IPS-15b (cell line): Measurements from ENCODE around the gene SH3RF1.
"Not testable (repeated sequence)": the region's sequence is repeated elsewhere in the genome, so short reads cannot be mapped to it uniquely, and the experiment has no call there.

ENCODE experiments used
- H3K27me3 ChIP-seq: one replicate; pipeline ENCODE4 v1.6.1; 2013; ENCODE audit warnings: low read length; ENCODE audit not compliant: control insufficient read depth, insufficient read depth
- H3K36me3 ChIP-seq: one replicate; pipeline ENCODE4 v1.6.1; 2013; ENCODE audit warnings: low read length; ENCODE audit not compliant: control insufficient read depth, insufficient read depth
- H3K4me1 ChIP-seq: one replicate; pipeline ENCODE4 v1.6.1; 2013; ENCODE audit warnings: mild to moderate bottlenecking, low read length; ENCODE audit not compliant: control insufficient read depth, insufficient read depth
- H3K4me3 ChIP-seq: one replicate; pipeline ENCODE4 v1.5.1; 2013; ENCODE audit warnings: low read depth, low read length
- H3K9ac ChIP-seq: one replicate; pipeline ENCODE4 v1.6.1; 2013; ENCODE audit warnings: low read depth, mild to moderate bottlenecking, low read length
- H3K9me3 ChIP-seq: one replicate; pipeline ENCODE4 v1.6.1; 2013; ENCODE audit warnings: mild to moderate bottlenecking, low read length; ENCODE audit not compliant: control insufficient read depth, insufficient read depth

The SH3RF1 gene

GRCh38 chr4:169210504-169211118 lies 60.1 kb downstream of the SH3RF1 start:
- no peak overlapping the region for H3K9ac ChIP-seq
- H3K27me3 ChIP-seq, result no peaks in the 10 kb centered on the region
- no peaks in the 10 kb centered on the region for H3K9me3 ChIP-seq
- peaks cover 12% of the 10 kb centered on the region for H3K4me1 ChIP-seq
- H3K36me3 ChIP-seq, result no peaks in the 10 kb centered on the region
- no peak overlapping the region for H3K4me3 ChIP-seq

GRCh38 chr4:169209388-169209883 lies 61.3 kb downstream of the SH3RF1 start:
- no peaks in the 10 kb centered on the region for H3K27me3 ChIP-seq
- no peak overlapping the region for H3K4me3 ChIP-seq
- no peak overlapping the region for H3K9ac ChIP-seq
- no peaks in the 10 kb centered on the region for H3K9me3 ChIP-seq
- H3K36me3 ChIP-seq, result no peaks in the 10 kb centered on the region
- H3K4me1 ChIP-seq, result peaks cover 14% of the 10 kb centered on the region

- Histone ChIP-seq H3K9ac (no peak overlapping the region), H3K4me1 (peaks cover 14% of the 10 kb centered on the region), H3K9me3 (no peaks in the 10 kb centered on the region), H3K4me3 (no peak overlapping the region), H3K27me3 (no peaks in the 10 kb centered on the region), H3K36me3 (no peaks in the 10 kb centered on the region)
These were observed 62.2 kb downstream of the SH3RF1 start for GRCh38 chr4:169208516-169208915.

- Histone ChIP-seq H3K9me3 (no peaks in the 10 kb centered on the region), H3K4me1 (peaks cover 14% of the 10 kb centered on the region), H3K4me3 (no peak overlapping the region), H3K9ac (no peak overlapping the region), H3K27me3 (no peaks in the 10 kb centered on the region), H3K36me3 (no peaks in the 10 kb centered on the region)
These were observed 62.7 kb downstream of the SH3RF1 start for GRCh38 chr4:169208090-169208455.

- Histone ChIP-seq H3K4me3 (no peak overlapping the region), H3K4me1 (peaks cover 14% of the 10 kb centered on the region), H3K36me3 (no peaks in the 10 kb centered on the region), H3K9me3 (no peaks in the 10 kb centered on the region), H3K9ac (no peak overlapping the region), H3K27me3 (no peaks in the 10 kb centered on the region)
These were observed 63.2 kb downstream of the SH3RF1 start for GRCh38 chr4:169207436-169208089.

GRCh38 chr4:169205744-169206080 lies 65.0 kb downstream of the SH3RF1 start:
- peaks cover 14% of the 10 kb centered on the region for H3K4me1 ChIP-seq
- no peaks in the 10 kb centered on the region for H3K9me3 ChIP-seq
- no peak overlapping the region for H3K4me3 ChIP-seq

GRCh38 chr4:169205075-169205743 lies 65.5 kb downstream of the SH3RF1 start:
- Histone ChIP-seq H3K4me3 (no peak overlapping the region), H3K9ac (no peak overlapping the region)

More at GRCh38 chr4:169205744-169206080, 65.0 kb downstream of the SH3RF1 start:
- no peak overlapping the region for H3K9ac ChIP-seq
- no peaks in the 10 kb centered on the region for H3K27me3 ChIP-seq
- H3K36me3 ChIP-seq, result no peaks in the 10 kb centered on the region

GRCh38 chr4:169203891-169204290 lies 66.9 kb downstream of the SH3RF1 start:
- H3K27me3 ChIP-seq, result no peaks in the 10 kb centered on the region
- no peak overlapping the region for H3K4me3 ChIP-seq
- no peaks in the 10 kb centered on the region for H3K36me3 ChIP-seq
- no peak overlapping the region for H3K9ac ChIP-seq
- H3K4me1 ChIP-seq, result peaks cover 14% of the 10 kb centered on the region
- H3K9me3 ChIP-seq, result no peaks in the 10 kb centered on the region

More at GRCh38 chr4:169205075-169205743, 65.5 kb downstream of the SH3RF1 start:
- no peaks in the 10 kb centered on the region for H3K9me3 ChIP-seq
- H3K4me1 ChIP-seq, result peaks cover 14% of the 10 kb centered on the region
- no peaks in the 10 kb centered on the region for H3K36me3 ChIP-seq
- H3K27me3 ChIP-seq, result no peaks in the 10 kb centered on the region

GRCh38 chr4:169203278-169203677 lies 67.5 kb downstream of the SH3RF1 start:
- not testable (repeated sequence) for H3K36me3 ChIP-seq, H3K27me3 ChIP-seq, H3K4me3 ChIP-seq, H3K9ac ChIP-seq, H3K9me3 ChIP-seq
- peaks cover 10% of the 10 kb centered on the region for H3K4me1 ChIP-seq

GRCh38 chr4:169202878-169203277 lies 67.9 kb downstream of the SH3RF1 start:
- H3K4me3 ChIP-seq, result no peak overlapping the region
- no peaks in the 10 kb centered on the region for H3K9me3 ChIP-seq
- no peak overlapping the region for H3K9ac ChIP-seq
- H3K27me3 ChIP-seq, result no peaks in the 10 kb centered on the region
- H3K36me3 ChIP-seq, result no peaks in the 10 kb centered on the region
- H3K4me1 ChIP-seq, result peaks cover 6% of the 10 kb centered on the region

GRCh38 chr4:169202145-169202699 lies 68.5 kb downstream of the SH3RF1 start:
- no peaks in the 10 kb centered on the region for H3K27me3 ChIP-seq
- H3K4me1 ChIP-seq, result peaks cover 2% of the 10 kb centered on the region
- H3K4me3 ChIP-seq, result no peak overlapping the region
- H3K9me3 ChIP-seq, result no peaks in the 10 kb centered on the region
- no peak overlapping the region for H3K9ac ChIP-seq
- H3K36me3 ChIP-seq, result no peaks in the 10 kb centered on the region
